Activated naive CD4-positive, alpha-beta T cell treated with anti-CD3 and anti-CD28 coated beads for 36 hours (primary cell): ENCODE data around the gene SSU72. TPM values are rescaled to one million over a fixed set of nuclear protein-coding genes. Genes with fewer than 3 reads are reported as not detected.

Experiments used
- CTCF ChIA-PET: fragments of 350-600 bp; sonication (Branson Sonifier 250); formaldehyde crosslinking; loops from one replicate; lab custom pipeline; 2021; ENCODE audit warnings: antibody characterized with exemption; lab: Charles Lee
- DNase-seq: peaks from one replicate; pipeline ENCODE4 v3.0.0-alpha.2; 2020
- H3K27ac Mint-ChIP-seq: one replicate; pipeline ENCODE4 v1.8.0; 2021; ENCODE audit warnings: mild to moderate bottlenecking, mixed read lengths
- H3K27me3 Mint-ChIP-seq: one replicate; pipeline ENCODE4 v1.8.0; 2021; ENCODE audit warnings: low read depth, mixed read lengths
- H3K36me3 Mint-ChIP-seq: one replicate; pipeline ENCODE4 v1.8.0; 2021; ENCODE audit warnings: low read depth, mixed read lengths
- H3K4me1 Mint-ChIP-seq: one replicate; pipeline ENCODE4 v1.8.0; 2021; ENCODE audit warnings: low read depth, mixed read lengths
- H3K4me3 Mint-ChIP-seq: one replicate; pipeline ENCODE4 v1.8.0; 2021; ENCODE audit warnings: mild to moderate bottlenecking, moderate library complexity, mixed read lengths
- H3K9me3 Mint-ChIP-seq: one replicate; pipeline ENCODE4 v1.8.0; 2021; ENCODE audit warnings: mixed read lengths
- intact Hi-C: fragments of 100-400 bp; cut with micrococcal nuclease; formaldehyde crosslinking; loops from one replicate; pipeline ENCODE4 v1.15.1; 2023
- total RNA-seq, 2 experiments: library from RNA; stranded (reverse); gene quantifications; one replicate each; pipeline ENCODE4 v1.2.3, GENCODE V29; 2021

Gene SSU72
- 10 to 100 TPM; 91.6 to 95.9 TPM for total RNA-seq

DNA sequence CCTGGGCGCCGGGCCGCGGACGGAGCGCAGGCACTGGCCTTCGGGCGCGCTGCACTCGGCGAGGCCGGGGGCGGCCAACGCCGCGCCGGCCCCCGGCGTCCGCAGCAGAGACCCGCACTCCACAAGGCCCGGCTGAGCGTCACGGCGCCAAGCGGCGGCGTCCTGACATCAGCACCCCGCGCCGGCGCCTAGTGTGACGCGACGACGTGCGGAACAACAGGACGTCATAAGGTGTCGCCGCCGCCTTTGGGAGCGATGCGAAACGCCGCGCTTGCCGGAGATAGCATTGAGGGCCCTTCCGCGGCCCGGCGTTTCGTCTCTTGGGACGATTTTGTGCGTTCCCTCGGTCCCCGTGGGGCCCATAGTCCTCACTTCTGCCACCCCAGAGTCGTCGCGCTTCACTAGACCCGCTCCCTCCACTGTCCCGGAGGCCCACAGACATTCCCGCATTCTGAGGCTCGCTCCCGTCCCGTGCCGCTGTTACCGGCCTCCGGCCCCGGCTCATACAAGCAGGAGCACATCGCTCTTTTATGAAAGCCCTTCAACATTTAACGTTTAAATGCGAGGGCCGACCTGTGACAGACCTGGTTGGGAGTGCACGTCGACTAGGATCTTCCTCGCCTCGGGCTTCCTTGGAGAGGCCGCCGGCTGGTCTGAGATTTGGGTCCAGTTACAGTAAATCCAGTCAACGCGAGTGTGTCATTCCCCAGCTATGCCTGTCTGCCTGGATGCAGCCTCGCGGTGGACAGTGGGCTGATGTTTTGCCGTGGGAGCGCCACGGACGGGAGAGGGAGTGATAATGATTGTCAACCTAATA lies at the start of gene SSU72:
Gene SSU72 (minus strand): TSS at position 143 of the 817 bp plus-strand sequence. CDS start 306 bp downstream, outside the sequence.
- CTCF ChIA-PET, result no interaction called here
- peaks cover 42% of the 10 kb centered on the region for H3K4me1 Mint-ChIP-seq
- DNase-seq, result peak; percentile 94
- intact Hi-C loops, result loop anchor here (1.0 to 5.0 kb wide), 8 partner anchors 22 to 332 kb away; partner anchors contain the start of genes ATAD3B, AURKAIP1, CCNL2 and CDK11B
- H3K9me3 Mint-ChIP-seq, result no peaks in the 10 kb centered on the region
- H3K27ac Mint-ChIP-seq, result peak within 1 kb of the TSS; percentile 97
- H3K36me3 Mint-ChIP-seq, result peaks cover 18% of the 10 kb centered on the region
- no peaks in the 10 kb centered on the region for H3K27me3 Mint-ChIP-seq
- peak within 1 kb of the TSS; percentile 98 for H3K4me3 Mint-ChIP-seq

GRCh38 chr1:1623631-1624442 lies 49.2 kb upstream of the SSU72 start:
- no peak overlapping the region for H3K27ac Mint-ChIP-seq
- H3K4me3 Mint-ChIP-seq, result no peak overlapping the region
- no peaks in the 10 kb centered on the region for H3K9me3 Mint-ChIP-seq
- no peaks in the 10 kb centered on the region for H3K27me3 Mint-ChIP-seq
- no peak for DNase-seq
- CTCF ChIA-PET, result no interaction called here
- no peaks in the 10 kb centered on the region for H3K4me1 Mint-ChIP-seq
- intact Hi-C loops, result no loop called here
- H3K36me3 Mint-ChIP-seq, result no peaks in the 10 kb centered on the region

GRCh38 chr1:1623181-1623630 lies 48.5 kb upstream of the SSU72 start:
- Mint-ChIP-seq H3K9me3 (no peaks in the 10 kb centered on the region), H3K36me3 (no peaks in the 10 kb centered on the region), H3K27ac (no peak overlapping the region), H3K27me3 (no peaks in the 10 kb centered on the region), H3K4me3 (no peak overlapping the region), H3K4me1 (no peaks in the 10 kb centered on the region)
- CTCF ChIA-PET, result no interaction called here
- DNase-seq, result no peak
- intact Hi-C loops, result no loop called here

GRCh38 chr1:1622788-1623094 lies 48.1 kb upstream of the SSU72 start:
- Mint-ChIP-seq H3K36me3 (no peaks in the 10 kb centered on the region), H3K27me3 (no peaks in the 10 kb centered on the region), H3K9me3 (no peaks in the 10 kb centered on the region), H3K27ac (no peak overlapping the region), H3K4me3 (no peak overlapping the region), H3K4me1 (no peaks in the 10 kb centered on the region)
- no peak for DNase-seq
- CTCF ChIA-PET, result no interaction called here
- intact Hi-C loops, result no loop called here

- H3K4me1 Mint-ChIP-seq, result peaks cover 2% of the 10 kb centered on the region
- no peaks in the 10 kb centered on the region for H3K9me3 Mint-ChIP-seq
- no peaks in the 10 kb centered on the region for H3K36me3 Mint-ChIP-seq
- no peak overlapping the region for H3K27ac Mint-ChIP-seq
- CTCF ChIA-PET, result no interaction called here
- H3K27me3 Mint-ChIP-seq, result no peaks in the 10 kb centered on the region
- no peak for DNase-seq
- H3K4me3 Mint-ChIP-seq, result no peak overlapping the region
- intact Hi-C loops, result no loop called here
Measured at GRCh38 chr1:1622010-1622787, 47.5 kb upstream of the SSU72 start.

DNA sequence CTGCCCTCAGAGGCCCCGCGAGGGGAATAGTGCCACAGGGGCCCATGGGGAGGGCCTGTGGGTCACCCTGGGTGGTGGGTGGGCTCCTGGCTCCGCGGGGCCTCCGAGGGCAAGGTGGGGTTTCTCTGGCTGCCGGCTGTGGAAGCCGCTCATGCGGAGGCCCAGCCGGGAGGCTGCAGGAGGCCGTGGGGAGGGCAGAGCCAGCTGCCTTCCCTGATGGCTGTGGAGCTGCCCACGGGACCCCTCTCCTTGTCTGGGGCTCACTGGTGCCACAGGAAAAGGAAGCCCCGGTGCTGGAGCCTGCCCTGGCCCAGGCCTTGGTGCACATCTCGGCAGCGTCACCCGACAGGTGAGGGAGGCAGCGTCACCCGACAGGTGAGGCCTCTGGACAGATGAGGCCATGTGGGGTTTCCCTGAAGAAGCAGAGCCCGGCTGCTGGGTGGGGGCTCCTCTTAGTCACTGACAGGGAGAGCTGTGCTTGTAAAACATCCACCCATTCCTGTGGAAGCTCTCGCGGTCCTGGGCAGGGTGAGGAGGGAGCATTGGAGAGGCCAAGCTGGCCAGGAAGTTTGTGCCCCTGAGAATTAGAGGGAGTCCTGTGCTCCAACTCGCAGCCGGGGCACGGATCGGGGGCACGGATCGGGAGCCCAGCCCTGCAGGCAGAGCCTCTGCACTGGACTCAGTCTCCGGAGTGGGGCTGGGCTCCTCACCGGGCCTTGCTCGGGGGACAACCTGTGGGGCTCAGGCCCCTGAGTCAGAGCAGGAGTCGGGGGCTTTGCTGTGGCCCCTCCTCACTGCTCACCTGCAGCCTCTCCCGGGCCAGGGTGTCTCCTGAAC lies 46.7 kb upstream of the SSU72 start:
- peaks cover 9% of the 10 kb centered on the region for H3K4me1 Mint-ChIP-seq
- H3K36me3 Mint-ChIP-seq, result no peaks in the 10 kb centered on the region
- CTCF ChIA-PET, result interaction anchor here (1.1 kb wide), 1 partner anchor 7 kb away, joined by 3 read pairs; no protein-coding TSS in a partner anchor
- no peak overlapping the region for H3K4me3 Mint-ChIP-seq
- H3K9me3 Mint-ChIP-seq, result no peaks in the 10 kb centered on the region
- H3K27ac Mint-ChIP-seq, result no peak overlapping the region
- H3K27me3 Mint-ChIP-seq, result no peaks in the 10 kb centered on the region
- no peak for DNase-seq
- intact Hi-C loops, result no loop called here

- no peaks in the 10 kb centered on the region for H3K27me3 Mint-ChIP-seq
- intact Hi-C loops, result no loop called here
- H3K4me1 Mint-ChIP-seq, result peaks cover 10% of the 10 kb centered on the region
- DNase-seq, result no peak
- H3K27ac Mint-ChIP-seq, result no peak overlapping the region
- CTCF ChIA-PET, result interaction anchor here (1.1 kb wide), 1 partner anchor 8 kb away, joined by 3 read pairs; no protein-coding TSS in a partner anchor
- no peaks in the 10 kb centered on the region for H3K36me3 Mint-ChIP-seq
- H3K4me3 Mint-ChIP-seq, result no peak overlapping the region
- no peaks in the 10 kb centered on the region for H3K9me3 Mint-ChIP-seq
Measured at GRCh38 chr1:1620433-1621139, 45.9 kb upstream of the SSU72 start.

DNA sequence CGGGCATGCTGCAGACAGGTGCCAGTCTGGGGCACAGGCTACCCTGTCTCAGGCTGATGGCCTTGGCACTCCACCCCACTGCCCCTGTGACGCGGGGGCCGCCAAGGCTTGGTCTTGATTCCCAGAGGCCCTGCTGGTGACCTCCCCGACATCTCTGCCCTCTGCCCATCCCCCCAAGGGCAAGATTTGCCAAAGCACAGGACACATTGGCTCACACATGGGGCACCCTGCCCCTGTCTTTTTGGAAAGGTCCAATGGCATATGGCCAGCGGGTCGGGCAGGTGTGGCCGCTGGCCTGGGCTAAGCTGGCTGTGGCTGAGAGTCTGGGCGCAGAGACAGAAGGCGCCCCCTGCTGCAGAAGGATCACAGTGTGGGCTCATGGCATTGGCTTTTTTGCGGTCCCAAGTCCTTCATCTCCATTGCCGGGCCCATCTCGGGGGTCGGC lies 45.3 kb upstream of the SSU72 start:
- H3K9me3 Mint-ChIP-seq, result no peaks in the 10 kb centered on the region
- CTCF ChIA-PET, result interaction anchor here (1.1 kb wide), 1 partner anchor 9 kb away, joined by 3 read pairs; no protein-coding TSS in a partner anchor
- H3K36me3 Mint-ChIP-seq, result no peaks in the 10 kb centered on the region
- no peak for DNase-seq
- H3K27ac Mint-ChIP-seq, result no peak overlapping the region
- no peak overlapping the region for H3K4me3 Mint-ChIP-seq
- peaks cover 10% of the 10 kb centered on the region for H3K4me1 Mint-ChIP-seq
- no peaks in the 10 kb centered on the region for H3K27me3 Mint-ChIP-seq
- intact Hi-C loops, result no loop called here

- no peaks in the 10 kb centered on the region for H3K27me3 Mint-ChIP-seq
- DNase-seq, result no peak
- CTCF ChIA-PET, result interaction anchor here (1.7 kb wide), 1 partner anchor 10 kb away, joined by 4 read pairs; no protein-coding TSS in a partner anchor
- H3K9me3 Mint-ChIP-seq, result no peaks in the 10 kb centered on the region
- no peak overlapping the region for H3K4me3 Mint-ChIP-seq
- peaks cover 4% of the 10 kb centered on the region for H3K36me3 Mint-ChIP-seq
- no peak overlapping the region for H3K27ac Mint-ChIP-seq
- H3K4me1 Mint-ChIP-seq, result peaks cover 23% of the 10 kb centered on the region
- intact Hi-C loops, result no loop called here
Measured at GRCh38 chr1:1618396-1619068, 43.9 kb upstream of the SSU72 start.

GRCh38 chr1:1617925-1618324 lies 43.3 kb upstream of the SSU72 start:
- H3K27ac Mint-ChIP-seq, result no peak overlapping the region
- H3K27me3 Mint-ChIP-seq, result no peaks in the 10 kb centered on the region
- no peak for DNase-seq
- CTCF ChIA-PET, result interaction anchor here (1.7 kb wide), 1 partner anchor 11 kb away, joined by 4 read pairs; no protein-coding TSS in a partner anchor
- peaks cover 24% of the 10 kb centered on the region for H3K4me1 Mint-ChIP-seq
- intact Hi-C loops, result no loop called here
- H3K9me3 Mint-ChIP-seq, result no peaks in the 10 kb centered on the region
- peaks cover 5% of the 10 kb centered on the region for H3K36me3 Mint-ChIP-seq
- H3K4me3 Mint-ChIP-seq, result peak overlapping the region; percentile 73
